ENCODE data around the gene CBLC. TPM values are rescaled to one million over a fixed set of nuclear protein-coding genes. Genes with fewer than 3 reads are reported as not detected.

The CBLC gene
- total and polyA plus RNA-seq, 2 of the 4 experiments (the other 2 are of a cell fraction): not detected

DNA sequence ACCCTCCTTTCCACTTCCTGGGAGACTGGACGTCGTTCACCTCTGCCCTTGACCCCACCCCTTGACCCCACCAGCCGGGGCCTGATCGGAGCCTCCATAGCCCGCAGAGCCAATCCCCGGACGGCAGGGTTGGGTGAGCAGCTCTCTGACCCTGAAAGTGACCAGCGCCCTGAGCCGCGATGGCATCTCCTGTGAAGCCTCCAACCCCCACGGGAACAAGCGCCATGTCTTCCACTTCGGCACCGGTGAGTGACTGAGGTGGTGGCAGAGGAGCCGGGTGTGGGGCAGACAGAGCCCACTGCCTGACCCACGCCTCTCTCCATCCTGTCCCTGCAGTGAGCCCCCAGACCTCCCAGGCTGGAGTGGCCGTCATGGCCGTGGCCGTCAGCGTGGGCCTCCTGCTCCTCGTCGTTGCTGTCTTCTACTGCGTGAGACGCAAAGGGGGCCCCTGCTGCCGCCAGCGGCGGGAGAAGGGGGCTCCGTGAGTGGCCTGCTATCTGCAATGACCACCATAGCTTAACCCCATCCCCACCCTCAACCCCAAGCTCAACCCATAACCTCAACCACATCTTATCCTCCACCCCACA lies 41.6 kb downstream of the CBLC start:
- H4K5ac ChIP-seq (ENCODE audit: low read depth, low read length): no peak overlapping the region
- no peaks in the 10 kb centered on the region; the same call in 1 of the 2 replicates for H3K27me3 ChIP-seq (ENCODE audit: control insufficient read depth, insufficient read depth, low read length)
- H2BK15ac ChIP-seq (ENCODE audit: low read depth, low read length): no peak overlapping the region
- in situ Hi-C loops (cut with MboI; ENCODE audit: low sequenced_read_pairs): no loop called here
- no peak for ATAC-seq (ENCODE audit: low read depth)
- H2AK9ac ChIP-seq (replicated peaks; ENCODE audit: low read depth, low read length, poor library complexity): no peak overlapping the region
- no peak overlapping the region for H2BK5ac ChIP-seq (ENCODE audit: low read depth, low read length, poor library complexity, severe bottlenecking)
- no peak overlapping the region for H3K9ac ChIP-seq (ENCODE audit: low read depth, low read length)
- H3K4me2 ChIP-seq (ENCODE audit: low read depth, low read length): no peak overlapping the region
- no peak overlapping the region for H4K91ac ChIP-seq (ENCODE audit: insufficient read depth, low read depth, low read length)
- no peaks in the 10 kb centered on the region for H3K9me1 ChIP-seq (ENCODE audit: insufficient read depth, low read length)
- H3K18ac ChIP-seq (ENCODE audit: low read depth, low read length): no peak overlapping the region
- intact Hi-C loops (cut with micrococcal nuclease): no loop called here
- H3K27ac ChIP-seq (ENCODE audit: insufficient read depth, low read length): no peak overlapping the region
- no peak overlapping the region for H2AFZ ChIP-seq (replicated peaks; ENCODE audit: low read length, poor library complexity)
- H2BK120ac ChIP-seq (ENCODE audit: low read depth, low read length): no peak overlapping the region
- H3K36me3 ChIP-seq (ENCODE audit: control insufficient read depth, insufficient read depth, low read length): peaks cover 10% of the 10 kb centered on the region
- H3K4ac ChIP-seq (ENCODE audit: low read depth, low read length): no peak overlapping the region
- no peak overlapping the region for H4K8ac ChIP-seq (ENCODE audit: low read depth in 2 of 2, low read length in 2 of 2)
- no peaks in the 10 kb centered on the region for H4K20me1 ChIP-seq (ENCODE audit: insufficient read depth, low read length)
- ChIA-PET CTCF (no interaction called here), POLR2A (ENCODE audit: unreplicated experiment) (no interaction called here)
- no peak for DNase-seq
- WGBS, 2 experiments (ENCODE audit: extremely low coverage in 2 of 2, insufficient read length in 1 of 2): 93% methylated on average over 18 of the region's 28 CpGs; no CpG with 5 or more reads in 1 of the 2 experiments
- no peak overlapping the region for H3K14ac ChIP-seq (replicated peaks; ENCODE audit: low read depth, low read length)
- no peak overlapping the region for H3K23ac ChIP-seq (ENCODE audit: low read depth, low read length)
- H3K4me1 ChIP-seq (ENCODE audit: control insufficient read depth, insufficient read depth, low read length): peaks cover 3% of the 10 kb centered on the region; the same call in 1 of the 2 replicates
- no peak overlapping the region for H2AK5ac ChIP-seq (ENCODE audit: low read depth, low read length)
- H3K56ac ChIP-seq (ENCODE audit: extremely low read depth, insufficient read depth, low read length): no peak overlapping the region
- H3K9me3 ChIP-seq (ENCODE audit: control insufficient read depth, insufficient read depth, low read length): no peaks in the 10 kb centered on the region
- H3K4me3 ChIP-seq (ENCODE audit: insufficient read depth, low read depth, low read length): no peak overlapping the region
- no peaks in the 10 kb centered on the region for H3K79me1 ChIP-seq (ENCODE audit: low read depth in 1 of 2, low read length in 2 of 2)
- BruUV-seq (replicated peaks): no TSS peak
- dilution Hi-C loops (cut with HindIII; ENCODE audit: low sequenced_read_pairs, unreplicated experiment): no loop called here
- H2BK20ac ChIP-seq (ENCODE audit: low read depth, low read length): no peak overlapping the region
- TF ChIP-seq, protein P1, sequence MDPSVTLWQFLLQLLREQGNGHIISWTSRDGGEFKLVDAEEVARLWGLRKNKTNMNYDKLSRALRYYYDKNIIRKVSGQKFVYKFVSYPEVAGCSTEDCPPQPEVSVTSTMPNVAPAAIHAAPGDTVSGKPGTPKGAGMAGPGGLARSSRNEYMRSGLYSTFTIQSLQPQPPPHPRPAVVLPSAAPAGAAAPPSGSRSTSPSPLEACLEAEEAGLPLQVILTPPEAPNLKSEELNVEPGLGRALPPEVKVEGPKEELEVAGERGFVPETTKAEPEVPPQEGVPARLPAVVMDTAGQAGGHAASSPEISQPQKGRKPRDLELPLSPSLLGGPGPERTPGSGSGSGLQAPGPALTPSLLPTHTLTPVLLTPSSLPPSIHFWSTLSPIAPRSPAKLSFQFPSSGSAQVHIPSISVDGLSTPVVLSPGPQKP (IDR thresholded peaks at IDR 0.05; ENCODE audit: borderline replicate concordance, low read depth, low read length): no peak
- TF ChIP-seq, protein P2, sequence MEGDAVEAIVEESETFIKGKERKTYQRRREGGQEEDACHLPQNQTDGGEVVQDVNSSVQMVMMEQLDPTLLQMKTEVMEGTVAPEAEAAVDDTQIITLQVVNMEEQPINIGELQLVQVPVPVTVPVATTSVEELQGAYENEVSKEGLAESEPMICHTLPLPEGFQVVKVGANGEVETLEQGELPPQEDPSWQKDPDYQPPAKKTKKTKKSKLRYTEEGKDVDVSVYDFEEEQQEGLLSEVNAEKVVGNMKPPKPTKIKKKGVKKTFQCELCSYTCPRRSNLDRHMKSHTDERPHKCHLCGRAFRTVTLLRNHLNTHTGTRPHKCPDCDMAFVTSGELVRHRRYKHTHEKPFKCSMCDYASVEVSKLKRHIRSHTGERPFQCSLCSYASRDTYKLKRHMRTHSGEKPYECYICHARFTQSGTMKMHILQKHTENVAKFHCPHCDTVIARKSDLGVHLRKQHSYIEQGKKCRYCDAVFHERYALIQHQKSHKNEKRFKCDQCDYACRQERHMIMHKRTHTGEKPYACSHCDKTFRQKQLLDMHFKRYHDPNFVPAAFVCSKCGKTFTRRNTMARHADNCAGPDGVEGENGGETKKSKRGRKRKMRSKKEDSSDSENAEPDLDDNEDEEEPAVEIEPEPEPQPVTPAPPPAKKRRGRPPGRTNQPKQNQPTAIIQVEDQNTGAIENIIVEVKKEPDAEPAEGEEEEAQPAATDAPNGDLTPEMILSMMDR (conservative IDR thresholded peaks at IDR 0.05; ENCODE audit: low read depth, low read length): no peak

Data from IMR-90 (cell line).